Measurements from ENCODE around the gene MTNR1A. TPM values are rescaled to one million over a fixed set of nuclear protein-coding genes. Genes with fewer than 3 reads are reported as not detected.

Gene MTNR1A
- total and polyA plus RNA-seq, 2 donors (not counting 3 experiments of a cell fraction or from before 2014, with no cell fraction given): not detected

DNA sequence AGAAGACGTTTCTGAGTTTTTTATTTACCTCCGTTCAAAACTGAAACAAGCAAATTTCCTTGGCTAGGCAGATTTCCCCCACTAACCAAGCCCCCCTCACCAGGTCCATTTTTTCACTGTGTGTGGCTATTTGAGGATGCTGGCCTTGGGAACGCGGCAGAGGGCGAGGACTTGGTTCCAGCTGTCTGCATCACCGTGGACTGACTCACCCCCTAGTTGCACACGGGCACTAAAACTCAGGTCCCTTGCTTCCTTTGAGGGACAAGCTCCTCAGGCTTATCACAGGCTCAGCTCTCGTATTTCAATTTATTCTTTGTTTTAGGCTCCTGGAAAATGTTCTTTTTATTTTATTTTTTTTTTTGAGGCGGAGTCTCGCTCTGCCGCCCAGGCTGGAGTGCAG lies 8.4 kb upstream of the MTNR1A start:
- dilution Hi-C loops (cut with MboI; ENCODE audit: extremely low pct_ligation_motif_present, low sequenced_read_pairs) (no loop called here), intact Hi-C loops (cut with micrococcal nuclease) (no loop called here)
- H3K4me1 ChIP-seq (ENCODE audit: control insufficient read depth, extremely low read depth, insufficient read depth, low read length): no peaks in the 10 kb centered on the region
- H3K4me2 ChIP-seq (ENCODE audit: insufficient read depth, low read length): no peak overlapping the region
- H3K9me3 ChIP-seq (replicated peaks; ENCODE audit: control insufficient read depth, insufficient read depth, low read length): peaks cover 2% of the 10 kb centered on the region
- FAIRE-seq (no peak), DNase-seq (ENCODE audit: low read depth, low spot score) (no peak)
- H2AFZ ChIP-seq (ENCODE audit: low read depth, low read length): no peak overlapping the region
- no peak overlapping the region for H3K4me3 ChIP-seq (replicated peaks in 1 of 3; ENCODE audit: insufficient read depth in 1 of 3, low read depth in 1 of 3, low read length in 3 of 3)
- no peak for TF ChIP-seq EZH2 (IDR thresholded peaks at IDR 0.05; ENCODE audit: borderline replicate concordance, low read depth, low read length, severe bottlenecking)
- no peak for TF ChIP-seq POLR2AphosphoS5 (IDR thresholded peaks at IDR 0.05; ENCODE audit: insufficient read depth, low read depth, low read length)
- no peak for TF ChIP-seq FOS (IDR thresholded peaks at IDR 0.05; ENCODE audit: borderline replicate concordance, insufficient read depth, low read length)
- BruUV-seq (replicated peaks): no TSS peak
- ChIA-PET CTCF (no interaction called here), POLR2A (no interaction called here)
- no peaks in the 10 kb centered on the region for H3K27me3 ChIP-seq (ENCODE audit: control insufficient read depth in 2 of 2, insufficient read depth in 2 of 2, low read length in 2 of 2)
- H4K20me1 ChIP-seq (replicated peaks; ENCODE audit: control insufficient read depth, extremely low read depth, insufficient read depth, low read length): no peaks in the 10 kb centered on the region
- H3K79me2 ChIP-seq (ENCODE audit: control insufficient read depth, insufficient read depth, low read length): no peaks in the 10 kb centered on the region
- no peak overlapping the region for H3K9ac ChIP-seq (replicated peaks; ENCODE audit: extremely low read depth, insufficient read depth, low read length)
- no peaks in the 10 kb centered on the region for H3K36me3 ChIP-seq (ENCODE audit: control insufficient read depth in 2 of 2, extremely low read depth in 1 of 2, insufficient read depth in 2 of 2, low read length in 2 of 2)
- H3K27ac ChIP-seq (ENCODE audit: insufficient read depth, low read depth, low read length): no peak overlapping the region
- H3K9me1 ChIP-seq (replicated peaks; ENCODE audit: control insufficient read depth, extremely low read depth, insufficient read depth, low read length): no peaks in the 10 kb centered on the region

DNA sequence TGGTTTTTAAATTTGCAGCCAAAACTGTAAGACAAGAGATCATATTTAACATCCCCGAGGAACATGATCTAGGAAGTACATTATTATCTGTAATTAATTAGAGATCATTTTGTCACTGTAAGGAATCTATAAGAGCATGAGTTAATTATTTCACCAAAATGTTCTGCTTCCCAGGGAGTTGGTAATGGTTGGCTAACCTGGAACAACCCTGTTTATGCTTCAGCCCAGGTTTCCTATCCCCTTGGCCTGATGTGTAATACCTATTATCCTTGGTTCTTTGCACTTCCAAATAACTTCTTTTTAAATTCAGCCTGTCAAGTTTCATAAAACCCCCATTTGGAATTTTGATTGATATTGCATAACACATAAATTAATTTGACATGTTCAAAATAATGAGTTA lies 6.4 kb upstream of the MTNR1A start:
- no peak for DNase-seq (ENCODE audit: low read depth, low spot score)
- no peak overlapping the region for H3K27ac ChIP-seq (ENCODE audit: insufficient read depth, low read depth, low read length)
- FAIRE-seq: no peak
- no TSS peak for BruUV-seq (replicated peaks)
- H3K4me2 ChIP-seq (ENCODE audit: insufficient read depth, low read length): no peak overlapping the region
- H3K4me3 ChIP-seq (replicated peaks in 1 of 3; ENCODE audit: insufficient read depth in 1 of 3, low read depth in 1 of 3, low read length in 3 of 3): no peak overlapping the region
- H3K9ac ChIP-seq (replicated peaks; ENCODE audit: extremely low read depth, insufficient read depth, low read length): no peak overlapping the region
- H3K4me1 ChIP-seq (ENCODE audit: control insufficient read depth, extremely low read depth, insufficient read depth, low read length): no peaks in the 10 kb centered on the region
- intact Hi-C loops (cut with micrococcal nuclease) (no loop called here), dilution Hi-C loops (cut with MboI; ENCODE audit: extremely low pct_ligation_motif_present, low sequenced_read_pairs) (no loop called here)
- no peaks in the 10 kb centered on the region for H3K36me3 ChIP-seq (ENCODE audit: control insufficient read depth in 2 of 2, extremely low read depth in 1 of 2, insufficient read depth in 2 of 2, low read length in 2 of 2)
- H3K9me1 ChIP-seq (replicated peaks; ENCODE audit: control insufficient read depth, extremely low read depth, insufficient read depth, low read length): no peaks in the 10 kb centered on the region
- no peak overlapping the region for H2AFZ ChIP-seq (ENCODE audit: low read depth, low read length)
- CTCF ChIA-PET: no interaction called here
- H4K20me1 ChIP-seq (replicated peaks; ENCODE audit: control insufficient read depth, extremely low read depth, insufficient read depth, low read length): no peaks in the 10 kb centered on the region
- POLR2A ChIA-PET: no interaction called here
- H3K27me3 ChIP-seq (ENCODE audit: control insufficient read depth in 2 of 2, insufficient read depth in 2 of 2, low read length in 2 of 2): no peaks in the 10 kb centered on the region
- peaks cover 2% of the 10 kb centered on the region for H3K9me3 ChIP-seq (replicated peaks; ENCODE audit: control insufficient read depth, insufficient read depth, low read length)
- TF ChIP-seq EZH2 (IDR thresholded peaks at IDR 0.05; ENCODE audit: borderline replicate concordance, low read depth, low read length, severe bottlenecking): no peak
- no peak for TF ChIP-seq MYC (IDR thresholded peaks at IDR 0.05; ENCODE audit: low read depth, low read length)
- TF ChIP-seq FOS (IDR thresholded peaks at IDR 0.05; ENCODE audit: borderline replicate concordance, insufficient read depth, low read length): no peak
- TF ChIP-seq, protein P1, sequence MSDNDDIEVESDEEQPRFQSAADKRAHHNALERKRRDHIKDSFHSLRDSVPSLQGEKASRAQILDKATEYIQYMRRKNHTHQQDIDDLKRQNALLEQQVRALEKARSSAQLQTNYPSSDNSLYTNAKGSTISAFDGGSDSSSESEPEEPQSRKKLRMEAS (IDR thresholded peaks at IDR 0.05; ENCODE audit: insufficient read depth, insufficient read length): no peak
- TF ChIP-seq GATA2 (IDR thresholded peaks at IDR 0.05; ENCODE audit: insufficient read depth, insufficient read length, low read depth, low read length): no peak
- no peak for TF ChIP-seq POLR2AphosphoS5 (IDR thresholded peaks at IDR 0.05; ENCODE audit: insufficient read depth, low read depth, low read length)
- TF ChIP-seq JUN (IDR thresholded peaks at IDR 0.05; ENCODE audit: borderline replicate concordance, insufficient read depth, insufficient read length, low read depth): no peak
- no peak for TF ChIP-seq POLR2A (IDR thresholded peaks at IDR 0.05; ENCODE audit: low read depth, low read length)
- TF ChIP-seq, protein P2, sequence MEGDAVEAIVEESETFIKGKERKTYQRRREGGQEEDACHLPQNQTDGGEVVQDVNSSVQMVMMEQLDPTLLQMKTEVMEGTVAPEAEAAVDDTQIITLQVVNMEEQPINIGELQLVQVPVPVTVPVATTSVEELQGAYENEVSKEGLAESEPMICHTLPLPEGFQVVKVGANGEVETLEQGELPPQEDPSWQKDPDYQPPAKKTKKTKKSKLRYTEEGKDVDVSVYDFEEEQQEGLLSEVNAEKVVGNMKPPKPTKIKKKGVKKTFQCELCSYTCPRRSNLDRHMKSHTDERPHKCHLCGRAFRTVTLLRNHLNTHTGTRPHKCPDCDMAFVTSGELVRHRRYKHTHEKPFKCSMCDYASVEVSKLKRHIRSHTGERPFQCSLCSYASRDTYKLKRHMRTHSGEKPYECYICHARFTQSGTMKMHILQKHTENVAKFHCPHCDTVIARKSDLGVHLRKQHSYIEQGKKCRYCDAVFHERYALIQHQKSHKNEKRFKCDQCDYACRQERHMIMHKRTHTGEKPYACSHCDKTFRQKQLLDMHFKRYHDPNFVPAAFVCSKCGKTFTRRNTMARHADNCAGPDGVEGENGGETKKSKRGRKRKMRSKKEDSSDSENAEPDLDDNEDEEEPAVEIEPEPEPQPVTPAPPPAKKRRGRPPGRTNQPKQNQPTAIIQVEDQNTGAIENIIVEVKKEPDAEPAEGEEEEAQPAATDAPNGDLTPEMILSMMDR (IDR thresholded peaks at IDR 0.05; ENCODE audit: extremely low read depth in 1 of 2, insufficient read depth in 1 of 2, low read depth in 1 of 2, low read length in 2 of 2): no peak
- no peaks in the 10 kb centered on the region for H3K79me2 ChIP-seq (ENCODE audit: control insufficient read depth, insufficient read depth, low read length)

Data from endothelial cell of umbilical vein (primary cell).